ENCODE results near the gene COL4A5.

DNA sequence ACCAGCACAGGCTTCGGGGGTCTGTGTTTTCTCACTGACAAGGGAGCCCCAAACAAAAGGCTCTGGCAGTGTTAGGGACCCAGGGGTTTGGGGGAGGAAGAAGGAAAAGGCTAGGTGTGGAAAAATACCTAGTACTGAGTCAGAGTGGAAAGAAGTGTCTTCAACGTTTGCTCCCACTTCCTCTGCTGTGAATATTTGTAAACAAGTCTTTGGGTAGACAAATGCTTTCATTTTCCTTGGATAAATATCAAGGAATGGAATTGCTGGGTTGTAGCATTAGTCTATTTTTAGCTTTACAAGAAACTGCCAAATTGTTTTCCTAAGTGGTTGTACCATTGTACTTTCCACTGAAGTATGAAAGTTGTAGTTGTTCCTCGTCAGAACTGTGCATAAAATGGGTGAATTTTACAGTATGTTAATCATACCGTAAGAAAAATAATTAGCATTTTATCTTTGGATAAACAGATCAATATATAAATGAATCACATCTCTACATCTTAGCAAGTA lies 17.4 kb downstream of the COL4A5 start:
- TF ChIP-seq CTCF (IDR thresholded peaks at IDR 0.05; ENCODE audit: poor library complexity) (no peak), EZH2 (IDR thresholded peaks at IDR 0.05; ENCODE audit: borderline replicate concordance) (no peak)
